Activated CD4-positive, alpha-beta memory T cell treated with anti-CD3 and anti-CD28 coated beads, Interleukin-2, amount 10 ng/mL, durations not matched to agents 7 days and 5 days (primary cell): ENCODE measurements around the gene TSPO2. TPM values are rescaled to one million over a fixed set of nuclear protein-coding genes. Genes with fewer than 3 reads are reported as not detected.
"Not testable (repeated sequence)": the region's sequence is repeated elsewhere in the genome, so short reads cannot be mapped to it uniquely, and the experiment has no call there.

ENCODE experiments used
- CTCF ChIA-PET: fragments of 350-600 bp; sonication (Branson Sonifier 250); formaldehyde crosslinking; loops from one replicate; lab custom pipeline; 2021; ENCODE audit warnings: antibody characterized with exemption, inconsistent platforms; lab: Charles Lee
- POLR2A ChIA-PET: fragments of 350-600 bp; sonication (Branson Sonifier 250); formaldehyde crosslinking; loops from one replicate; lab custom pipeline; 2021; ENCODE audit warnings: antibody characterized with exemption; lab: Charles Lee
- DNase-seq: peaks from one replicate; pipeline ENCODE4 v3.0.0-alpha.2; 2020
- H3K27ac Mint-ChIP-seq: one replicate; pipeline ENCODE4 v1.8.0; 2021; ENCODE audit warnings: mild to moderate bottlenecking, mixed read lengths
- H3K27me3 Mint-ChIP-seq: one replicate; pipeline ENCODE4 v1.8.0; 2021; ENCODE audit warnings: mixed read lengths
- H3K36me3 Mint-ChIP-seq: one replicate; pipeline ENCODE4 v1.8.0; 2021; ENCODE audit warnings: low read depth, mixed read lengths
- H3K4me1 Mint-ChIP-seq: one replicate; pipeline ENCODE4 v1.8.0; 2021; ENCODE audit warnings: mixed read lengths
- H3K4me3 Mint-ChIP-seq: one replicate; pipeline ENCODE4 v1.8.0; 2021; ENCODE audit warnings: mild to moderate bottlenecking, mixed read lengths
- H3K9me3 Mint-ChIP-seq: one replicate; pipeline ENCODE4 v1.8.0; 2021; ENCODE audit warnings: mixed read lengths
- total RNA-seq, 2 experiments: library from RNA; stranded (reverse); gene quantifications; one replicate each; pipeline ENCODE4 v1.2.3, GENCODE V29; 2021

TSPO2 gene, protein sequence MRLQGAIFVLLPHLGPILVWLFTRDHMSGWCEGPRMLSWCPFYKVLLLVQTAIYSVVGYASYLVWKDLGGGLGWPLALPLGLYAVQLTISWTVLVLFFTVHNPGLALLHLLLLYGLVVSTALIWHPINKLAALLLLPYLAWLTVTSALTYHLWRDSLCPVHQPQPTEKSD
- total RNA-seq: not detected

DNA sequence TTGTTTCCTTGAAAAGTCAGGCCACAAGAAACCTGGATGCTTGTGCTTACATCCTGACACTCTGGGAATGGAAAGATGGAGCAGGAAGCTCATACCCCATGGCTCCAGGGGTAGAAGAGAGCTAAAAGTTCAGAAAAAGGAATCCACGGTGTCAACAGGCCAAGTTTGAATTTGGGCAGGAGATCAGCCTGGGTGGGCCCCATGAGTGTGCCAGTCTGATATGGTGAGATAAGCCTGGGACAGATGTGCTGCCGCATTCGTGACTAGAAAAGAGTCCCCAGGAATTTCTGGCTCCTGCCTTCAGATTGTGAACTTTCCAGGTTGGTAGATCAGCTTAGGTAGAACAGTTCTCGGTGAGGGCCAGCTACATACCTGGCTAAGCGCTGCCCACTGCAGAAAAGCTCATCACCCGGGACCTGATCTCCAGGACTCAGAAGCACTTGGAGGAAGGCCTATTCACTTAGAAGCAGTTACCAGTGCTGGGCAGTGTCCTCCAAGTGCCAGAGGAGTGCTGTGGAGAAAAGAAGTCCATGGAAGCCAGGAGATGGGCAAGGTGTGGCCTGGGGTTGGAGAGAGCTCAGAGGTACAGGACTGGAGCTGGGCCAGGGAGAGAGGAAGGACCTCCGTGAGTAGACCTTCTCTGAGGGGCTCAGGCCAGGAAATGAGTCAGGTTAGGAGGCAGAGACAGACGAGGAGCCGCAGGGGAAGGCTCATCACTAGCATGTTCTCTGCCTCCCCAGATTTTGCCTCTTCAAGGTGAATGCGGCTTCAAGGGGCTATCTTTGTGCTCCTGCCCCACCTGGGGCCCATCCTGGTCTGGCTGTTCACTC, at the start of gene TSPO2:
TSS of gene TSPO2 (plus strand) at position 242 of the 830 bp plus-strand sequence. CDS start at position 761, 519 bp downstream.
- H3K27ac Mint-ChIP-seq: no peak within 1 kb of the TSS
- no peaks in the 10 kb centered on the region for H3K9me3 Mint-ChIP-seq
- ChIA-PET CTCF (interaction anchor here (4.7 to 5.6 kb wide), 2 partner anchors 12 to 14 kb away, joined by 36 to 68 read pairs; partner anchors contain the start of gene APOBEC2), POLR2A (interaction anchor here (1.1 to 1.6 kb wide), 2 partner anchors 14 kb away, joined by 4 to 7 read pairs; no protein-coding TSS in a partner anchor)
- H3K4me3 Mint-ChIP-seq: no peak within 1 kb of the TSS
- no peaks in the 10 kb centered on the region for H3K36me3 Mint-ChIP-seq
- peaks cover 7% of the 10 kb centered on the region for H3K4me1 Mint-ChIP-seq
- no peak for DNase-seq
- no peaks in the 10 kb centered on the region for H3K27me3 Mint-ChIP-seq

DNA sequence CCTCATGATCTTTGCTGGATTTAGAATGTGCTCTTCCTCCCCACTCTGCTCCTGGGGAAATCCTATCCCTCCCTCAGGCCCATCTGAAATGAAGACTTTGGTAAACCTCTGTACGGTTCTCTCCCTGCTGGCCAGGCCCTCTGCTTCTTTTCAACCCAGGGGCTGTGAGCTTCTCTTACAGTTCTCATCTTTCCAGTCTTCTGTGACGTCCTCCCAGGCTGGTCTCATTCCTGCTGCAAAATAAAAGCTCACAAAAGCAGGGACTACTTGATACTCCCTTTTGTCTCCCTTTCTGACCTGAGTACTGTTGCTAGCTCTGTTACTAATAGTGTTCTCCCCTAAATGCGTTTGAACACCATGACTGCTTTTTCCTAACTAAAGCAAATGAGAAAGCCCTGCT, 49.5 kb upstream of the TSPO2 start:
- no peak overlapping the region for H3K4me3 Mint-ChIP-seq
- ChIA-PET POLR2A (no interaction called here), CTCF (no interaction called here)
- H3K27me3 Mint-ChIP-seq: peaks cover 50% of the 10 kb centered on the region
- no peak overlapping the region for H3K27ac Mint-ChIP-seq
- no peak for DNase-seq
- no peaks in the 10 kb centered on the region for H3K4me1 Mint-ChIP-seq
- no peaks in the 10 kb centered on the region for H3K36me3 Mint-ChIP-seq
- no peaks in the 10 kb centered on the region for H3K9me3 Mint-ChIP-seq

DNA sequence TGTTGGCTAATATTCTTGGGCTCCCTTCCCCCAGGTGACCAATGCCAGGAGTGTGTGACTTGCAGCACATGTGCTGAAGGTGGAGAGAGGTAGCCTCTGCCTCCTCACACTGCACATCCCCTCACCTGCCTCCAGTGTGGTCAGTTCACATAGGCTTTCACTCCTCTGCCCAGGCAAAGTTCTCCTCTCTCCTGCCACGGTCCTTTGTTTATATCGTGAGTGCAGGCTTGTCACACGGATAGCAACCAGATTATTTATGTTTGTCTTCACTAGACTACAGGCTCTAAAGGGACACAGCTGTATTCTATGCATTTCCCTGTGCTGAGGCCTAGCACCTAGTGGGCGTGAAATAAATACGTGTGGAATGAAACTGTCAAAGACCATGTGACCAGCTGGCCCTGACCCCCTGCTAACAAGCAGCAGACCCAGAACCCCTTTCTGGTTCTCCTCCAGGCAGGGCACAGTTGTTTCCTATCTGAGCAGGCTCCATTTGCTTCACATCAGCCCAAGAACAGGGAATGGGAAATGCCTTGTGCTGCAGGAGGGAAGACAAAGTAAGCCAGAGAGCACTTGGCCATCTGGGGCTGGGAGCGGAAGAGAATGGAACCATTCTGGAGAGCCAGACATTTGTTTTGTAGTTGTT, 45.6 kb upstream of the TSPO2 start:
- Mint-ChIP-seq H3K4me1 (no peaks in the 10 kb centered on the region), H3K4me3 (no peak overlapping the region), H3K9me3 (no peaks in the 10 kb centered on the region), H3K27ac (no peak overlapping the region), H3K27me3 (peaks cover 59% of the 10 kb centered on the region), H3K36me3 (no peaks in the 10 kb centered on the region)
- DNase-seq: no peak
- POLR2A ChIA-PET: no interaction called here
- CTCF ChIA-PET: interaction anchor here (2.0 kb wide), 1 partner anchor 31 kb away, joined by 7 read pairs; no protein-coding TSS in a partner anchor

DNA sequence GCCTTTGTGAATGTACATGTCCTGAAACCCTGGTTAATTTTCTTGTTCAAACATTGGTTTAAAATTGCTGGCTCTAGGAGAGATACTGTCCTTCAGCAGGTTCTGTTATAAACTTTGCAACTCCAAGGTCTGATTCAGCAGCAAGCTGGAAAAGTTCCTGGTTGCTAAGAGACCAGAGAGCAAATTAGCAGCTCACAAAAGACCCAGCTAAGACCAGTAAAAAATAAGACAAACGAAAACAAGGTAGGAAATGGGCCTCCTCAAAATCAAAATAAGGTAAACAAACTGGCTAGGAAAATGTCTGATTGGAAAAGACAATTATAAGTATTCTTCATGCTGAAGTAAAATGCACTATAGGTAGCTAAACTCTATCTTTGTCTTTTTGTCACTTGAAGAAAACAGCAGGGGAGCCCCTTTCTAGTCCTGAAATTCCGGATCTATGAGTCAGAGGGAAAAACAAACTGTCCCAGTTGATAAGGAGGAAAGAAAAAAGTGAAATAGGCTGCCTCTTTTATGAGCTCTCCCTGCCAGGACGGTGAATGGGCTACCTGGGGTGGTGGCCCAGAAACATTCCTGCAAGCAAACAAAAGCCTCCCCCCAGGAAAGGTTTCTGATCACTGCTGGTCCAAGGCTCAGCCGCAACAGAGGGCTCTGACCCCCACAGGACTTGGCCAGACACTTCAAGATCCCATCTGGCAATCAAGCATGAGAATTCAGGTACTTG, 44.9 kb upstream of the TSPO2 start:
- CTCF ChIA-PET: interaction anchor here (1.2 to 2.1 kb wide), 4 partner anchors 10 to 42 kb away, joined by 3 to 13 read pairs (median 8); no protein-coding TSS in a partner anchor
- Mint-ChIP-seq H3K27ac (no peak overlapping the region), H3K4me3 (no peak overlapping the region), H3K4me1 (no peaks in the 10 kb centered on the region), H3K36me3 (no peaks in the 10 kb centered on the region), H3K27me3 (peaks cover 59% of the 10 kb centered on the region), H3K9me3 (no peaks in the 10 kb centered on the region)
- no peak for DNase-seq
- POLR2A ChIA-PET: no interaction called here

DNA sequence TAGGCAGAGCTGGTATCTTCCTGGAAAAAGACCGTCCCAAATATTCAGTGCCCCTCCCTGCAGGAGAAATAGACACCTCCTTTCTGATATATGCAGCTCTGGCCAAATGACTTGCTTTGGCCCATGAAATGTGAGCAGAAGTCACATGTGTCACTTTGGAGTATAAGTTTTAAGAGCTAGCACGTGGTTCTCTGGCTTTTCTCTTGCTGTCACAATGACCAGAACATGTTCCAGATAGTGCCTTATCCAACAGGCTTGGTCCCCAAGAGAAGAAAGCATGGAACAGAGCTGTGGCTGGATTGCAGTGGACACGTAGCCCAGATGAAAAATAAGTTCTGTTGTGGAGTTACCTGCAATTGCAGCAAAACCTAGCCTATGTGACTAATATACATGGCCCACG, 43.6 kb upstream of the TSPO2 start:
- H3K36me3 Mint-ChIP-seq: no peaks in the 10 kb centered on the region
- no peaks in the 10 kb centered on the region for H3K4me1 Mint-ChIP-seq
- H3K27ac Mint-ChIP-seq: no peak overlapping the region
- H3K27me3 Mint-ChIP-seq: peaks cover 60% of the 10 kb centered on the region
- no peak for DNase-seq
- POLR2A ChIA-PET: no interaction called here
- no peaks in the 10 kb centered on the region for H3K9me3 Mint-ChIP-seq
- H3K4me3 Mint-ChIP-seq: no peak overlapping the region
- CTCF ChIA-PET: interaction anchor here (0.7 to 2.1 kb wide), 6 partner anchors 10 to 42 kb away, joined by 3 to 13 read pairs (median 6); no protein-coding TSS in a partner anchor

DNA sequence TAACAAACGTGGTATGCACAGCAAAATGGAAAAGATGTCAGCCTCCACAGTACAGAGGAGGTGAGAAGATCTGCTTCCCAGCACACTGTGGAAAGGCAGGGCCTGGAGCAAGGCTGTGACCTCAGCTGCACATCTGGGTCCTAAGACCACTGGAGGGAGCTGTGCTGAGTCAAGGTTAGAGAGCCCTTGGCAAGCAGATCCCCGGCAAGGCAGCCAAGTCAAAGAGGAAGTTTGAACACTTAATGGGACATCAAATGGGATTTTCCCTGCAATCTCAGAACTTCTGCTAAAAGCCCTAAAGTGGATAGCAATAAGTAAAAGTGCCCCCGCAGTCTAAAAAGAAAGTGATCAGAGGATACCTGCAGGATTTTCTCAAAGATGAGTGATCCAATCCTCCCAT, 42.7 kb upstream of the TSPO2 start:
- POLR2A ChIA-PET: no interaction called here
- H3K9me3 Mint-ChIP-seq: no peaks in the 10 kb centered on the region
- no peaks in the 10 kb centered on the region for H3K4me1 Mint-ChIP-seq
- CTCF ChIA-PET: interaction anchor here (0.6 to 2.1 kb wide), 3 partner anchors 9 to 41 kb away, joined by 3 to 13 read pairs (median 4); no protein-coding TSS in a partner anchor
- H3K27ac Mint-ChIP-seq: no peak overlapping the region
- no peak overlapping the region for H3K4me3 Mint-ChIP-seq
- no peaks in the 10 kb centered on the region for H3K36me3 Mint-ChIP-seq
- H3K27me3 Mint-ChIP-seq: peaks cover 60% of the 10 kb centered on the region
- no peak for DNase-seq

DNA sequence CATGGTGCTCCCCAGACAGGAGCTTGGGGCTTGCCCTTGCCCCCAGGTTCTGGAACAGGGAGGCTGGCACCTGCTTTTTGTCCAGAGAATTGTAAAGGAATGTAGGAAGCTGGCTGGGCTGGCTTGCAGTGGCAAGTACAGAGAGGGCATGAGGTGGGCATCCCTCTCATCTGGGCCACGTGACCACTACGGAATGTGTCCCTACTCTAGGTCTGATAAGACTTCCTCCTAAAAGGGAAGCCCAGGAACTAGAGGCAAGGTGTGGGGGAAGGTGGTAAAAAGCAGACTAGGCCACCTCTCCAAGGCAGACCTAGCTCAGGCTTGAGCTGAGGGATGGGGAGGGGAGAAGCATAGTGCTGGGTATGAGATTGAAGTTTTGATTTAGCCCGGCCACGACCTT, 42.0 kb upstream of the TSPO2 start:
- no peaks in the 10 kb centered on the region for H3K4me1 Mint-ChIP-seq
- no peak overlapping the region for H3K27ac Mint-ChIP-seq
- no peaks in the 10 kb centered on the region for H3K36me3 Mint-ChIP-seq
- no peaks in the 10 kb centered on the region for H3K9me3 Mint-ChIP-seq
- peaks cover 66% of the 10 kb centered on the region for H3K27me3 Mint-ChIP-seq
- DNase-seq: no peak
- ChIA-PET CTCF (no interaction called here), POLR2A (no interaction called here)
- H3K4me3 Mint-ChIP-seq: no peak overlapping the region

DNA sequence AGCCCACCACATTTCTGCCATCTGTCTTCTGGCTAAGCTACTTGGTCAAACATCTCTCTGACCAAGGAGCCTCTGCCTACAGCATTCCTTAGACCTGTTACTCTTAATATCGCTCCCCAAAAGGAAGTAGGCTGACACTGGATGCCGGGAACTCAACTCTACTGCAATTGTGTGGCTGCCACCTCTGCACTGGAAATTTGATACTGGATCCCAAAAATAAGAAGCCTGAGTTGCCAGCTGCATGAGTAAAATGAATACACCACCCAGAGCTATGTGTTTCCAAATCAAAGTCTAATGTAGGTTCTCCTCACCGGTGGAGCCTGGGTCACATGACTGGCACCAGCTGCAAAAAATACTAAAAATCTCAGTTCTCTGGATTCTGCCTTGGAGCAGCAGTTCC, 40.1 kb upstream of the TSPO2 start:
- Mint-ChIP-seq H3K4me3 (no peak overlapping the region), H3K27ac (no peak overlapping the region), H3K27me3 (peaks cover 62% of the 10 kb centered on the region), H3K36me3 (no peaks in the 10 kb centered on the region), H3K9me3 (no peaks in the 10 kb centered on the region), H3K4me1 (peaks cover 3% of the 10 kb centered on the region)
- no peak for DNase-seq
- CTCF ChIA-PET: no interaction called here
- POLR2A ChIA-PET: interaction anchor here (1.8 kb wide), 1 partner anchor 26 kb away, joined by 7 read pairs; no protein-coding TSS in a partner anchor

DNA sequence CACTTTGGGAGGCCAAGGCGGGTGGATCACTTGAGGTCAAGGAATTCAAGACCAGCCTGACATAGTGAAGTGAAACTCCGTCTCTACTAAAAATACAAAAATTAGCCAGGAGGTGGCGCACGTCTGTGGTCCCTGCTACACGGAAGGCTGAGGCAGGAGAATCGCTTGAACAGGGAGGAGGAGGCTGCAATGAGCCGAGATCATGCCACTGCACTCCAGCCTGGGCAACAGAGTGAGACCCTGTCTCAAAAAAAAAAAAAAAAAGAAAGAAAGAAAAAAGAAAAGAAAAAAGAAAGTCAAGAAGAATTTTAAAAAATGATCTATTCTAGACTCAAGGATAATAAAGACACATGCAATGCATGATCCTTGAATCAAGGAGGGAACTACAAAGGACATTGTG, 36.0 kb upstream of the TSPO2 start:
- not testable (repeated sequence) for H3K27ac Mint-ChIP-seq
- peaks cover 42% of the 10 kb centered on the region for H3K27me3 Mint-ChIP-seq

DNA sequence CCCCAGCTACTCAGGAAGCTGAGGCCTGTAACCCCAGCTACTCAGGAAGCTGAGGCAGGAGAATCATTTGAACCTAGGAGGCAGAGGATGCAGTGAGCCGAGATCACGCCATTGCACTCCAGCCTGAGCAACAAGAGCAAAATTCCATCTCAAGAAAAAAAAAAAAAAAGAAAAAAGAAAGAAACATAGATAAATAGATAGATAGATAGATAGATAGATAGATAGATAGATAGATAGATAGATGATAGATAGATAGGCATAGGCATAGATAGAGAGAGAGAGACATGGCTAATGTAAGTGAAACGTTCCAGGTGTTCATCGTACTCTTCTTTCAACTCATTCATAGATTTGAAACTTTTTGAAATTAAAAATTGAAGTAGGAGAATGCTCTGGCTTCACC, 35.3 kb upstream of the TSPO2 start:
- H3K36me3 Mint-ChIP-seq: not testable (repeated sequence)
- CTCF ChIA-PET: interaction anchor here (0.7 to 4.9 kb wide), 4 partner anchors 12 to 29 kb away, joined by 3 to 26 read pairs (median 3); no protein-coding TSS in a partner anchor

More for the DNA sequence above, 36.0 kb upstream of the TSPO2 start:
- POLR2A ChIA-PET, H3K4me3 Mint-ChIP-seq, H3K36me3 Mint-ChIP-seq, H3K4me1 Mint-ChIP-seq, H3K9me3 Mint-ChIP-seq: not testable (repeated sequence)
- DNase-seq: peak; percentile 61
- CTCF ChIA-PET: interaction anchor here (0.9 to 4.9 kb wide), 3 partner anchors 13 to 22 kb away, joined by 3 to 26 read pairs (median 3); no protein-coding TSS in a partner anchor

DNA sequence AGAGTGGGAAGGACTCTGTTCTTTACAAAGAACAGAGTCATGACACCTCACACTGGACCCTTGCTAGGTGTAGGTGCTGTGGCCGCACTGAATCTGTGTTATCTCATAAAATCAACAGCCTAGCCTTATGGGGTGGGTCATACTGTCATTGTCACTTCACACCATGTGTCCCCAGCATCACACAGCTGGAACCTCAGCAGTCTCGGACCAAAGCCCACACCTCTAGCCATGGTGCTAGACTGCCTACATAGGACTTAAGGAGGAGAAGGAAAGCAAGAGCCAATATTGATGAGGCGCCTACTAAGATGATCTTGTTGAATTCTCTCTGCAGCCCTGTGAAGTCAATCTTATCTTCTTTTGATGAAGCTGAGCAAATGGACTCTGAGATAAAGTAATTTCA, 34.3 kb upstream of the TSPO2 start:
- Mint-ChIP-seq H3K36me3 (no peaks in the 10 kb centered on the region), H3K4me3 (no peak overlapping the region), H3K27ac (no peak overlapping the region), H3K27me3 (peaks cover 26% of the 10 kb centered on the region), H3K4me1 (peaks cover 3% of the 10 kb centered on the region), H3K9me3 (no peaks in the 10 kb centered on the region)
- POLR2A ChIA-PET: interaction anchor here (1.5 kb wide), 1 partner anchor 20 kb away, joined by 4 read pairs; no protein-coding TSS in a partner anchor
- CTCF ChIA-PET: interaction anchor here (0.8 to 4.9 kb wide), 5 partner anchors 10 to 315 kb away, joined by 3 to 26 read pairs (median 8); partner anchors contain the start of gene UNC5CL
- DNase-seq: no peak

More for the DNA sequence above, 35.3 kb upstream of the TSPO2 start:
- peaks cover 34% of the 10 kb centered on the region for H3K27me3 Mint-ChIP-seq
- POLR2A ChIA-PET: interaction anchor here (1.5 kb wide), 1 partner anchor 21 kb away, joined by 4 read pairs; no protein-coding TSS in a partner anchor
- not testable (repeated sequence) for DNase-seq, H3K4me1 Mint-ChIP-seq, H3K27ac Mint-ChIP-seq, H3K9me3 Mint-ChIP-seq, H3K4me3 Mint-ChIP-seq

DNA sequence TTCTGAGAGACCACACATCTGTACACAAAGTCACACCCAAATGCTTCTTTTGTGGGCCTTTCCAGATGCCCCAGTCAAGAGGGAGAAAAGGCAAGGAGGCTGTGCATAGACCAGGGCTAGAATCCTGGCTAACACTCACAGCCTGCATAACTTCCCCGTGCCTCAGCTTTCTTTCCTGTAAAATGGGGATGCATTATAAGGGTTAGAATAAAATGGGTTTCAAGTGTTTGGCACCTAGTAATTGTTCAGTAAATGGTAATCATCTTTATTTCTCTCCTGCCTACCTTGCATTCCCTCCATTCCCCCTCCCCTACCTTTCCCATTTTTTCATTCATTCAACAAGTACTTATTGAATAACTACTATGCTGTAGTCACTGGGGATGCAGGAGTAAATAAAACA, 32.6 kb upstream of the TSPO2 start:
- POLR2A ChIA-PET: interaction anchor here (0.9 kb wide), 1 partner anchor 17 kb away, joined by 3 read pairs; no protein-coding TSS in a partner anchor
- no peak overlapping the region for H3K4me3 Mint-ChIP-seq
- H3K36me3 Mint-ChIP-seq: no peaks in the 10 kb centered on the region
- no peak overlapping the region for H3K27ac Mint-ChIP-seq
- no peaks in the 10 kb centered on the region for H3K9me3 Mint-ChIP-seq
- no peak for DNase-seq
- peaks cover 15% of the 10 kb centered on the region for H3K27me3 Mint-ChIP-seq
- CTCF ChIA-PET: interaction anchor here (1.7 to 4.9 kb wide), 3 partner anchors 18 to 58 kb away, joined by 4 to 26 read pairs (median 8); partner anchors contain the start of gene UNC5CL
- peaks cover 3% of the 10 kb centered on the region for H3K4me1 Mint-ChIP-seq
